MM.1S (cell line): Measurements from ENCODE around the gene CYTIP.
"Not testable (repeated sequence)": the region's sequence is repeated elsewhere in the genome, so short reads cannot be mapped to it uniquely, and the experiment has no call there.

ENCODE experiments used
- DNase-seq: peaks from one replicate; pipeline ENCODE4 v3.0.0-alpha.2; 2015
- H2AFZ ChIP-seq: fragments of 300-600 bp; sonication (generic); 2 replicates; pipeline ENCODE4 v1.6.0; 2016; ENCODE audit warnings: antibody characterized with exemption, low read length
- H3F3A ChIP-seq: fragments of 300-600 bp; sonication (generic); 2 replicates; pipeline ENCODE4 v1.6.1; 2016; ENCODE audit warnings: mild to moderate bottlenecking, antibody characterized with exemption, low read length, moderate library complexity, mixed read lengths; ENCODE audit not compliant: insufficient read depth
- H3K27ac ChIP-seq: fragments of 300-600 bp; sonication (generic); 2 replicates; pipeline ENCODE4 v1.5.1; 2016; ENCODE audit warnings: mild to moderate bottlenecking, low read length
- H3K27me3 ChIP-seq: fragments of 300-600 bp; sonication (generic); replicated peaks from 2 replicates; pipeline ENCODE4 v1.6.0; 2016; ENCODE audit warnings: low read length; ENCODE audit not compliant: insufficient read depth
- H3K36me3 ChIP-seq: fragments of 300-600 bp; sonication (generic); replicated peaks from 2 replicates; pipeline ENCODE4 v1.6.1; 2016; ENCODE audit warnings: mild to moderate bottlenecking, low read length, mixed read lengths; ENCODE audit not compliant: insufficient read depth
- H3K4me1 ChIP-seq: fragments of 300-600 bp; sonication (generic); 2 replicates; pipeline ENCODE4 v1.6.1; 2016; ENCODE audit warnings: low read length, mixed read lengths
- H3K4me2 ChIP-seq: fragments of 300-600 bp; sonication (generic); 2 replicates; pipeline ENCODE4 v1.6.0; 2016; ENCODE audit warnings: low read depth, low read length
- H3K4me3 ChIP-seq: fragments of 300-600 bp; sonication (generic); 2 replicates; pipeline ENCODE4 v1.5.1; 2016; ENCODE audit warnings: low read length, mixed read lengths
- H3K79me2 ChIP-seq: fragments of 300-600 bp; sonication (generic); 2 replicates; pipeline ENCODE4 v1.6.1; 2016; ENCODE audit warnings: mixed run types, low read length, mixed read lengths
- H3K9ac ChIP-seq: fragments of 300-600 bp; sonication (generic); 2 replicates; pipeline ENCODE4 v1.6.1; 2016; ENCODE audit warnings: low read length, mixed read lengths
- H3K9me2 ChIP-seq: fragments of 300-600 bp; sonication (generic); replicated peaks from 2 replicates; pipeline ENCODE4 v1.6.1; 2016; ENCODE audit warnings: mild to moderate bottlenecking, low read length, mixed read lengths; ENCODE audit not compliant: insufficient read depth
- H3K9me3 ChIP-seq: fragments of 300-600 bp; sonication (generic); replicated peaks from 2 replicates; pipeline ENCODE4 v1.6.1; 2016; ENCODE audit warnings: mild to moderate bottlenecking, low read length, mixed read lengths; ENCODE audit not compliant: insufficient read depth
- H4K20me1 ChIP-seq: fragments of 300-600 bp; sonication (generic); 2 replicates; pipeline ENCODE4 v1.6.1; 2016; ENCODE audit warnings: mild to moderate bottlenecking, low read length, moderate library complexity, mixed read lengths; ENCODE audit not compliant: insufficient read depth
- CTCF ChIP-seq: fragments of 300-600 bp; sonication (generic); IDR thresholded peaks from 2 replicates; pipeline ENCODE4 v1.5.1; 2016; ENCODE audit warnings: antibody characterized with exemption, low read length, mixed read lengths
- EZH2 ChIP-seq: fragments of 300-600 bp; sonication (generic); optimal IDR thresholded peaks from 2 replicates; pipeline ENCODE3; 2017; ENCODE audit warnings: low read depth, mild to moderate bottlenecking, antibody characterized with exemption, low read length, mixed read lengths
- EZH2phosphoT487 ChIP-seq: fragments of 300-600 bp; sonication (generic); IDR thresholded peaks from 2 replicates; pipeline ENCODE4 v1.6.1; 2018; ENCODE audit warnings: antibody characterized with exemption, low read length

Gene CYTIP

DNA sequence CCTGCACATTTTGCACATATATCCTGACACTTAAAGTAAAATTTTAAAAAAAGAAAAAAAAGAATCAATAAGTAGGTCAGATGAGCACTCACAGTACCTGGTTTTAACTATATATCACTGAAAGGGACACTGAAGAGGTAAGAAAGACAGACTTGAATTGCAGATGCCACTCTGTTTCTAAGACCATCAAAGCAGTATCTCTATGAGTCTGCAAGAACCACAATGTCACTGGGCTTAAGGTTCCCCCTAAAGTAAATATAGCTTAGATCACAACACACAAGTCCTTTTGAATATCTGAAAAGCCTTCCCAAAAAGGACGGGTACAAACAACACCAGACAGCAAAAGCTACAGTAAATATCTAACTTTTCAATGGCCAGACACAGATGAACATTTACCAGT, 57.6 kb downstream of the CYTIP start:
- no peak overlapping the region for H3K9ac ChIP-seq
- no peak for TF ChIP-seq CTCF
- no peak for TF ChIP-seq EZH2
- no peak for TF ChIP-seq EZH2phosphoT487
- no peaks in the 10 kb centered on the region for H3K4me1 ChIP-seq
- H3K27me3 ChIP-seq: no peaks in the 10 kb centered on the region
- H3K27ac ChIP-seq: no peak overlapping the region
- no peaks in the 10 kb centered on the region for H4K20me1 ChIP-seq
- no peak overlapping the region for H3K4me2 ChIP-seq
- DNase-seq: no peak
- no peaks in the 10 kb centered on the region for H3K9me3 ChIP-seq
- no peaks in the 10 kb centered on the region for H3K36me3 ChIP-seq
- no peak overlapping the region for H2AFZ ChIP-seq
- no peaks in the 10 kb centered on the region for H3F3A ChIP-seq
- no peaks in the 10 kb centered on the region for H3K9me2 ChIP-seq
- H3K4me3 ChIP-seq: no peak overlapping the region
- no peaks in the 10 kb centered on the region for H3K79me2 ChIP-seq

GRCh38 chr2:157377861-157378260, 66.0 kb downstream of the CYTIP start:
- no peaks in the 10 kb centered on the region for H3K27me3 ChIP-seq
- H4K20me1 ChIP-seq: no peaks in the 10 kb centered on the region
- no peaks in the 10 kb centered on the region for H3K9me3 ChIP-seq
- no peaks in the 10 kb centered on the region for H3K36me3 ChIP-seq
- H3K9me2 ChIP-seq: no peaks in the 10 kb centered on the region
- H3K27ac ChIP-seq: no peak overlapping the region
- TF ChIP-seq EZH2: no peak
- no peak overlapping the region for H3K4me3 ChIP-seq
- H2AFZ ChIP-seq: no peak overlapping the region
- H3K4me2 ChIP-seq: no peak overlapping the region
- H3K79me2 ChIP-seq: no peaks in the 10 kb centered on the region
- peak; percentile 11 for DNase-seq
- H3F3A ChIP-seq: no peaks in the 10 kb centered on the region
- no peaks in the 10 kb centered on the region for H3K4me1 ChIP-seq
- no peak overlapping the region for H3K9ac ChIP-seq

GRCh38 chr2:157376041-157376440, 67.8 kb downstream of the CYTIP start:
- no peak for TF ChIP-seq CTCF

GRCh38 chr2:157375384-157375783, 68.5 kb downstream of the CYTIP start:
- TF ChIP-seq EZH2phosphoT487: no peak
- H3F3A ChIP-seq: no peaks in the 10 kb centered on the region
- no peaks in the 10 kb centered on the region for H3K79me2 ChIP-seq
- H3K4me2 ChIP-seq: no peak overlapping the region
- no peaks in the 10 kb centered on the region for H3K36me3 ChIP-seq
- no peak overlapping the region for H3K27ac ChIP-seq
- H4K20me1 ChIP-seq: no peaks in the 10 kb centered on the region
- no peaks in the 10 kb centered on the region for H3K27me3 ChIP-seq
- no peak overlapping the region for H3K4me3 ChIP-seq
- no peak overlapping the region for H2AFZ ChIP-seq
- no peaks in the 10 kb centered on the region for H3K9me2 ChIP-seq
- H3K4me1 ChIP-seq: no peaks in the 10 kb centered on the region
- DNase-seq: no peak
- H3K9ac ChIP-seq: no peak overlapping the region
- no peaks in the 10 kb centered on the region for H3K9me3 ChIP-seq

More at GRCh38 chr2:157376041-157376440, 67.8 kb downstream of the CYTIP start:
- H2AFZ ChIP-seq: no peak overlapping the region
- no peaks in the 10 kb centered on the region for H4K20me1 ChIP-seq
- no peaks in the 10 kb centered on the region for H3F3A ChIP-seq
- H3K9ac ChIP-seq: no peak overlapping the region
- H3K9me3 ChIP-seq: no peaks in the 10 kb centered on the region
- no peaks in the 10 kb centered on the region for H3K79me2 ChIP-seq
- H3K4me3 ChIP-seq: no peak overlapping the region
- no peaks in the 10 kb centered on the region for H3K9me2 ChIP-seq
- H3K27ac ChIP-seq: no peak overlapping the region
- H3K27me3 ChIP-seq: no peaks in the 10 kb centered on the region
- no peak overlapping the region for H3K4me2 ChIP-seq
- no peaks in the 10 kb centered on the region for H3K4me1 ChIP-seq
- H3K36me3 ChIP-seq: no peaks in the 10 kb centered on the region
- DNase-seq: no peak

DNA sequence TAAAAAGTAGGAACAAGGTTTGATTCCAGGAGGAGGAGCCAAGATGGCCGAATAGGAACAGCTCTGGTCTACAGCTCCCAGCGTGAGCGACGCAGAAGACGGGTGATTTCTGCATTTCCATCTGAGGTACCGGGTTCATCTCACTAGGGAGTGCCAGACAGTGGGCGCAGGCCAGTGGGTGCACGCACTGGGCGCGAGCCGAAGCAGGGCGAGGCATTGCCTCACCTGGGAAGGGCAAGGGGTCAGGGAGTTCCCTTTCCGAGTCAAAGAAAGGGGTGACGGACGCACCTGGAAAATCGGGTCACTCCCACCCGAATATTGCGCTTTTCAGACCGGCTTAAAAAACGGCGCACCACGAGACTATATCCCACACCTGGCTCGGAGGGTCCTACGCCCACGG, 75.4 kb downstream of the CYTIP start:
- H2AFZ ChIP-seq: not testable (repeated sequence)

More for the DNA sequence above, 75.4 kb downstream of the CYTIP start:
- H3K79me2 ChIP-seq, H3K9ac ChIP-seq, H3K9me3 ChIP-seq, H3F3A ChIP-seq, H3K27me3 ChIP-seq, H3K4me3 ChIP-seq, H4K20me1 ChIP-seq, H3K4me2 ChIP-seq, H3K9me2 ChIP-seq, H3K27ac ChIP-seq, DNase-seq, H3K36me3 ChIP-seq: not testable (repeated sequence)
- H3K4me1 ChIP-seq: peaks cover 18% of the 10 kb centered on the region
